Activated CD4-positive, alpha-beta T cell treated with anti-CD3 and anti-CD28 coated beads, Interleukin-10, Interleukin-2, amounts not matched to agents 100 ng/mL and 50 ng/mL, durations not matched to agents 16 hours and 8 hours (primary cell): ENCODE results near the gene SPTB.

Source experiments
- DNase-seq: peaks from one replicate; pipeline ENCODE4 v3.0.0-alpha.2; 2020

SPTB gene

DNA sequence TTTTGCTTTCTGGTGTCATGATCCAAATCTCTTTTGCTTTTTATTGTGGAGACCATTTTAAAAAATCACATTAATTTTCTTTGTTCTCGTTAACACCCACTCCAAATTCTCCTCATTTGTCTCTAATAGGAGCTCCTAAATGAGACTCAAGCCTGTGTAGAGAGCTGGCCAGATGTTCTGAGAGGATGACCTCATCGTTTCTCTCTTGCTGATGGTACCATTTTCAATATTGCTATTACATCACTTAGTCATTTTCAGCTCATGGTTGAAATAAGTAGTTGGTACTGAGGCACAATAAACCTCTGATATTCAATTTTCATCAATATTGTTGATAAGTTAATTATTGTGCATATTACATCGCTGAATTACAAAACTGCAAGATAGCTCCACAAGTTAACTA is 31.5 kb downstream of the SPTB start:
- DNase-seq: peak; percentile 6

- DNase-seq: no peak
These were observed 33.4 kb downstream of the SPTB start for GRCh38 chr14:64846319-64846718.

DNA sequence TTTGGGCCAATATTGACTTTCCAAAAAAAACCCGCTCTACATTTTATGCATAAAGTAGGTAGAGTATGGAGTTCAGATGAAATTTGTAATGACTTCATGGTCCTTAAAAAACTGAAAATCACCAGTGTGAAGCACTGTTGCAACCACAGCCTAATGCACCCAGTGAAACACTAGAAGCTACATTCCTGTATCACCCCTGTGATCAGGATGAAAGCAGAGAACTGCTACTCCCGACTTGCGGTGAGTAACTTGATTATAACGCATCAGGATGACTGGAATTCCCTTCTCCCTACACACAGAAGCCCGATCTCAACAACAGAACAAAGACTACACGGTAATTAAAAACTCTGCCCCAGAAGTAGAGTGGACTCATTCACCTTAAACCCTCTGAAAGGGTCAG is 33.8 kb downstream of the SPTB start:
- no peak for DNase-seq

- DNase-seq: no peak
These were observed 34.7 kb downstream of the SPTB start for GRCh38 chr14:64844969-64845536.

DNA sequence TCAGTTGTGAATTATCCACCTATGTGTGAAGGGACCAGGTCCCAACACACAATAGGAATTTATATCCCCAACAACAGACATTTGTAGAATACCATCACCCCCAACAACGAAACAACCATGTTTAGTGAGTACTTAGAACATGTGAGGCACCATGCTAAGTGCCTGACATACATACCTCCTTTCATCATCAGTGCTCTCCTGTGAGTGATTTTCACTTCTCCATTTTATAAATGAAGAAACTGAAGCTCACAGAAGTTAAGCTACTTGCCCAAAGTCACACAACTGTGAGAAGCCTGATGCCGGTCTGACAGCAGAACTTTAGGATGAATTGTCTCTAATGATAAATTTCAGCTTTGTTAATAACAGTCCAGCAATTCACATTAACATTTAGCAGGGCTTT is 35.4 kb downstream of the SPTB start:
- DNase-seq: no peak

- no peak for DNase-seq
These were observed 36.2 kb downstream of the SPTB start for GRCh38 chr14:64843548-64843947.

DNA sequence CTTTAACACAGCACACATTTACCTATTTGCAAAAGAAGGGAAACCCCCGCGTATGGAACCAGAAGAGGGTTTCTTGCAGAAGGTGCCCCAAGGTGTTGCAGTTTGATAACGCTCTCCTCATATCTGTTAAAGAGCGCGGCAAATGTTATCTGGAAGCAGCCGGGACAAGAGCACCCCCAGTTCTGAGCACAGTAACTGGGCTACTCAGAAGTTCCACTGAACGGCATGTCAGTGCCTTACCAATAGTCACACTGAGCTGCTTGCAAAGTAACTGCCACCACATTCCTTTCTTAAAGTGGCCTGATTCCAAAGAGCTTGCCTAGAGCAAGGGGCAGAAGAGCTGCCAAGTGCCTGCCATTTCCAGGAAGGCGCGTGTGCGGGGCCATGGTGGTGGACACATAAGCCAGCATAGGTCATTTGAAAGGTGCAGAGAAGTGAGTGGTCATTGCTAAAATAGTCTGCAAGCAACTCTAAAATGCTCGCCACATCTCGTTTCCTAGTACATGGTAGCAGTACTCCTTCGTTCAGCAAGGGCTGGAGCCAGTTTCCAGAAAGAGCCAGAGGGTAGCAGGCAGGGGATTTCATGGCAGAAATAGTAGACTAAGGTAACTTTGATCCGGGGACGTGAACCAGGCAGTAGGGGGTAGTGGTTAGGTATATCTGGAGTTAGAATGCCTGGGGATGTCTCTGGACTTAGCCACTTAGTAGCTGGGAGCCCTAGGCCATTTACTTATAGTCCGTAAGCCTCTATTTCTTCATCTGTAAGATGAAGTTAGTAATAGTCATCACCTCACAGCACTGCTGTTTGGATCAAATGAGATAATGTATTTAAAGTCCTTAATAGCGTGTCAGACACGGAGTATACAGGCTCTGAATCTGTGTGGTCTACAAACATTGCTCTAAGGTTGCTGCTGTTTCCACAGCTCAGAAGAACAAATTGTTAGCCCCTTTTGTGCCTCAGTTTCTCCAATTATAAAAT is 37.6 kb downstream of the SPTB start:
- no peak for DNase-seq

GRCh38 chr14:64841121-64841651 is 38.5 kb downstream of the SPTB start:
- DNase-seq: no peak

- DNase-seq: no peak
These were observed 41.1 kb downstream of the SPTB start for GRCh38 chr14:64838656-64839055.

DNA sequence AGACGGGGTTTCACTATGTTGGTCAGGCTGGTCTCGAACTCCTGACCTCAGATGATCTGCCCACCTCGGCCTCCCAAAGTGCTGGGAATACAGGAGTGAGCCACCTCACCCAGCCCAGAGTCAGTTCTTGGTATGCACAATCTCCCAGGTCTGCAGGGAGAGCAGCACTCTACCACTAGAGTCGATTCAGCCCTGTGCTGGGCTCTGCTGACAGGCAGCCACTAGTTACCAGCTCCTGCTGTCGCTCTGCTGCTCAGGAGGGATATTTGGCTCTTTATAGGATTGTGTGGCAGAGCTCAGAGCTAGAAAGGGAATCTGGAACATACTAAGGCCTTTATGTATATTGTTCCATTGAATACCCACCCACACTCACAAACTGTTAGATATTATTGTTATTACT is 44.3 kb downstream of the SPTB start:
- no peak for DNase-seq

- no peak for DNase-seq
These were observed 44.7 kb downstream of the SPTB start for GRCh38 chr14:64834965-64835364.

- no peak for DNase-seq
These were observed 48.3 kb downstream of the SPTB start for GRCh38 chr14:64831419-64831818.

DNA sequence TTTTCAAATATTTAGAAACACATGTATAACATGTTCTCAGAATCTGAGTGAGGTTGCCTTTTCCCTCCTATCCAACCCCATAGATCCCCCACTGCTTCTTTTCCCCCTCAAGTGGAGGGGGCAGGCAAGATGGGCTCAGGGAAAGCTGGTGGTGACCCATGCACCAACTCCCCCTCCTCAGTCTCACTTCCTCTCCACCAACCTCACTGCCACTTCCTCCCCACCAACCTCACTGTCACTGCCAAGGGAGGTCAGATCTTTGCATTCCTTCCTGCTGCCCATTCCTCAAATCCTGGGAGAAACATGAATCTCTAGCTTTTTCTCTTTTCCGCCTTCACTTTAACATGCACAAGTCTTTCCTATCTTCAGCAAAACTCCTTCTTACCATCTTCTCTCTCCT is 48.7 kb downstream of the SPTB start:
- DNase-seq: no peak

- no peak for DNase-seq
These were observed 51.6 kb downstream of the SPTB start for GRCh38 chr14:64828071-64828470.

DNA sequence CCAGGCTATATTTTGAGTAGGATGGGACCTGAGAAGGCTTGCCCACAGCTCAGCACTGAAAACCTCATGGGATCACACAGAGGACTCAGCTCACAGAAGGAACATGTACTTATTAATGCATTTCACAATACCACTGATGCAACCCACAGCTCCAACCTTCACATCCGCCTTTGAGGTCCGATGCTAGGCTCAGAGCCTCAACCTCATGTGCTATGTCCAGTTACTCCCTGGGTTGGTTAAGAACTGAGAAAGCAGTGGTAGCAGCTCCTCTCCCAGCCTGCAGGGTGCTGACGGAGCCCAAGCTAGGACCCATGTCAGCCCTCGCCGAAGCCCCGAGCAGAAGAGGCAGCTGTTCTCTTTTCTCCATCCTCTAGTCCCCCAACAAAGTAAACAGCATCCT is 52.9 kb downstream of the SPTB start:
- DNase-seq: no peak

DNA sequence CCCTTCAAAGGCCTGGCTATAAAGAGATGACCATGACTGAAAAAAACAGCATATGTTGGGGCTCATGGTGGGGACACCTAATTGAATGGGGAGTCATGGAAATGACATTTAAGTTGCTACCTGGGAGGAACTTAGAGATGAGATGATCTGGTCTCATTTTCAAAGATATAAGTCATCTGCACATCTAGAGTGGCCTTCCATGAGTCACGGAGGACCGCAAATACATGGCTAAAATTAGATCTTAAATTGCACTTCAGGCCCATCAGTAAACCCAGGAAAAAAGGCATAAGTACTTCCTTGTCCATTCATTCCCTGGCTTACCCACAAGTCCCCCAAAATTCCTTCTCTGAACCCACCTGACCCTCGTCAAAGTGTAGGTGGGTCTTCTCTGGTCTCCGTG is 53.4 kb downstream of the SPTB start:
- DNase-seq: no peak

- no peak for DNase-seq
These were observed 54.2 kb downstream of the SPTB start for GRCh38 chr14:64825509-64825908.

DNA sequence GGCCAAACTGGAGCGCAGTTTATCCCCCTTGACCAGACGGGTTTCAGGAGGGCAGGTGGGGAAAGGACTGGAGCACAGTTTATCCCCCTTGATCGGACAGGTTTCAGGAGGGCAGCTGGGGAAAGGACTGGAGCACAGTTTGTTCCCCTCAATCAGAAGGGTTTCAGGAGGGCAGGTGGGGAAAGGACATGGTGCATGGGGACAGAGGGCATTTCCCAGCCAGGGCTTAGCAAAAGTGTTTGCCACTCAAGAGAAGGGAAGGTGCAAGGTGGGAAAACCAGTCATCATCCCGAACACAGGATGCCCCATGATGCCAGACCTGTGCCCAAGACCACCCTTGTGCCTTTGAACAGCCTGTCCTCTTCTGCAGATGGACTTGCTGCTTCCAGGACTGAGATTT is 54.7 kb downstream of the SPTB start:
- DNase-seq: no peak

GRCh38 chr14:64824471-64824870 is 55.2 kb downstream of the SPTB start:
- no peak for DNase-seq

- peak; percentile 64 for DNase-seq
These were observed 56.3 kb downstream of the SPTB start for GRCh38 chr14:64823305-64823861.

DNA sequence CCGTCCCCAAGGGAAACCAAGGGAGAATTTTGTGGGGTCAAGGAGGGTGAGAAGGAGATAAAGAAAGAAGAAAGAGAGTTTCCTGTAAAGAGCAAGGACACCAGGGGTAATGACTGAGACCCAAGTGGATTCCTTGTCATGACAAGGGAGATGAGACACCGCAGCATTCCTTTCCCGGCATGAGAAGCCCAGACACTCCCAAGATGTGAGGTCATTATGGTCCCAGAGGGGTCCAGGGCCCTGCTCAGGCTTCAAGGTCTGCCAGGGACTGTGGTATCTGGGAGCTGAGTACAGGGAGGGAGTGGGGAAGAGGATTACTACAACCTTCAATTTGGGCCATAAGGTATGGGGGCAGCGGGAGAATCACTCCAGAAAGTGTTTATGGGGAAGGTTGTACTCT is 58.1 kb downstream of the SPTB start:
- no peak for DNase-seq

DNA sequence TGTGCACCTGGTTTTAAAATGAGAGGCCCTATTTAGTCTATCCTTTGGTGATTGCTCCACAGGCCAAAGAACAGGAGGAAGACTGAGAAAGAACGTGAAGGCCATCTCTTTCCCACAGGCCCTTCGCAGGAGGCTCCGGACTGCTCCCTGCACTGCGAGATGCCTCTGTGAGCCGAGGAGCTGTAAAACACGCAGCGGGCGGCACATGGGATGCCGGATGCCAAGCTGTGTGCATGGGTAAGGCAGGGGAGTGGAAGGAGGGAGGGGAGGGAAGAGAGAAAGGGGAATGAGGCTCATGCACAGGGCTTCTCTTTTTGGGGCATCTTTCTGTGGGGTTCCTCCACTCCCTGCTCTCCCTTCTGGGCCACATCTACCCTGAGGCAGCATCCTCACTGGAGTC is 61.6 kb downstream of the SPTB start:
- no peak for DNase-seq

GRCh38 chr14:64817631-64818030 is 62.1 kb downstream of the SPTB start:
- DNase-seq: no peak

DNA sequence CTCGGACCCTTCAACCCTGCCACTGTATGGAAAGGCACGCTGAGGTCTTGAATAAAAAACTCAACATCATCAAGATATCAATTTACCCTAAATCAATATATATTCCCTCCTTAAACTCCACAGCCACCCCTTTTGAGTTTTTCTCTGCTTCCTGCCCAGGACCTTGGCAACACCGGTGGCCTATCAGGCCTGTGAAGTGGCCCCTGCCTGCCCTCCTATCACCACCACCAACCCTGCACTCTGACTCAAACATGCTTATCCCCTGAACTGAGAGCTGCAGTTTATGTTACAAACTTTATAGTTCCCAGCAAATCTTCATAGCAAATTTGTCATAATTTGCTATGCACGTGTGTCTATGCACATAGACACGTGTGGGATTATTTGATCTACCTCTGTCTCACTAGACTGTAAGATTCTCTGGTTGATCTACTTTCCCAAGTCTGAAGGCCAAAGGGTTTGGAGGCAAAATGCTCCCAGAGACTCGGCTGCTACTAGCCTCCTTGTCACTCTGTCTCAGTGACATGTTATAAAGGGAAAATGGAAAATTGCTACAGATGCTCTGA is 63.4 kb downstream of the SPTB start:
- DNase-seq: no peak
